ENCODE measurements around the gene HRH2.

HRH2 gene

GRCh38 chr5:175680463-175680862, 22.6 kb downstream of the HRH2 start:
- H3K9me3 Mint-ChIP-seq = no peaks in the 10 kb centered on the region
- no peaks in the 10 kb centered on the region for H3K36me3 Mint-ChIP-seq (ENCODE audit: low read depth)
- peaks cover 63% of the 10 kb centered on the region for H3K27me3 Mint-ChIP-seq (ENCODE audit: low read depth)
- H3K4me1 Mint-ChIP-seq = peaks cover 25% of the 10 kb centered on the region
- TF ChIP-seq, protein P1, sequence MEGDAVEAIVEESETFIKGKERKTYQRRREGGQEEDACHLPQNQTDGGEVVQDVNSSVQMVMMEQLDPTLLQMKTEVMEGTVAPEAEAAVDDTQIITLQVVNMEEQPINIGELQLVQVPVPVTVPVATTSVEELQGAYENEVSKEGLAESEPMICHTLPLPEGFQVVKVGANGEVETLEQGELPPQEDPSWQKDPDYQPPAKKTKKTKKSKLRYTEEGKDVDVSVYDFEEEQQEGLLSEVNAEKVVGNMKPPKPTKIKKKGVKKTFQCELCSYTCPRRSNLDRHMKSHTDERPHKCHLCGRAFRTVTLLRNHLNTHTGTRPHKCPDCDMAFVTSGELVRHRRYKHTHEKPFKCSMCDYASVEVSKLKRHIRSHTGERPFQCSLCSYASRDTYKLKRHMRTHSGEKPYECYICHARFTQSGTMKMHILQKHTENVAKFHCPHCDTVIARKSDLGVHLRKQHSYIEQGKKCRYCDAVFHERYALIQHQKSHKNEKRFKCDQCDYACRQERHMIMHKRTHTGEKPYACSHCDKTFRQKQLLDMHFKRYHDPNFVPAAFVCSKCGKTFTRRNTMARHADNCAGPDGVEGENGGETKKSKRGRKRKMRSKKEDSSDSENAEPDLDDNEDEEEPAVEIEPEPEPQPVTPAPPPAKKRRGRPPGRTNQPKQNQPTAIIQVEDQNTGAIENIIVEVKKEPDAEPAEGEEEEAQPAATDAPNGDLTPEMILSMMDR (IDR thresholded peaks at IDR 0.05; ENCODE audit: unreplicated experiment in 3 of 3) = no peak
- no peak overlapping the region for H3K27ac Mint-ChIP-seq
- no peak overlapping the region for H3K4me3 Mint-ChIP-seq

GRCh38 chr5:175681045-175681967, 23.4 kb downstream of the HRH2 start:
- Mint-ChIP-seq H3K4me3 (peak overlapping the region; percentile 24 to 62 (median 40)), H3K27me3 (ENCODE audit: low read depth) (peaks cover 63% of the 10 kb centered on the region), H3K9me3 (no peaks in the 10 kb centered on the region), H3K4me1 (peaks cover 25% of the 10 kb centered on the region), H3K36me3 (ENCODE audit: low read depth) (no peaks in the 10 kb centered on the region), H3K27ac (peak overlapping the region in 2 of 3 experiments; percentile 18 to 72)
- TF ChIP-seq, protein P1 (IDR thresholded peaks at IDR 0.05; ENCODE audit: unreplicated experiment in 3 of 3) = no peak

GRCh38 chr5:175681968-175682340, 24.1 kb downstream of the HRH2 start:
- Mint-ChIP-seq H3K27ac (peak overlapping the region in 2 of 3 experiments; percentile 18 to 72), H3K4me3 (peak overlapping the region in 1 of 3 experiments; percentile 24), H3K9me3 (no peaks in the 10 kb centered on the region), H3K4me1 (peaks cover 25% of the 10 kb centered on the region), H3K27me3 (ENCODE audit: low read depth) (peaks cover 57% of the 10 kb centered on the region), H3K36me3 (ENCODE audit: low read depth) (no peaks in the 10 kb centered on the region)
- TF ChIP-seq, protein P1 (IDR thresholded peaks at IDR 0.05; ENCODE audit: unreplicated experiment in 3 of 3) = no peak

DNA sequence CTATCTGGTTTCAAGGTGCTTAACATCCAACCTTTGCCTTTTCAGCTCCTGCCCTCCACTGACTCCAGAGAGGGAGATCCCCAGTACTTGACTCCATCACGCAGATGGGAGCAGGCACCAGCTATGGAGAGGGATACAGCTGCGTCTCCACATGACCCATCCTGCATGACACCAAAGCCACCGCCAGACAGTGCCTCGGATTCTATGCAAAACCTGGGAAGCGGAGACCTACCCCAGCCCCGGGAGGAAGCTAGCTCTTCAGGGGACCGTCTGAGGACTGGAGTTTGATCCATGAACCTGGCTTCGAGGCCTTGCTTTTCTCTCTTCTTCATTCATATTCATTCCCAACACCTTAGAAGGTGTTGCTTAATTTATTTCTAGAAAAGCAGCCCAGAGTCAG, 24.8 kb downstream of the HRH2 start:
- no peaks in the 10 kb centered on the region for H3K9me3 Mint-ChIP-seq
- TF ChIP-seq, protein P1 (IDR thresholded peaks at IDR 0.05; ENCODE audit: unreplicated experiment in 3 of 3) = no peak
- H3K27me3 Mint-ChIP-seq (ENCODE audit: low read depth) = peaks cover 50% of the 10 kb centered on the region
- H3K27ac Mint-ChIP-seq = no peak overlapping the region
- H3K4me1 Mint-ChIP-seq = peaks cover 25% of the 10 kb centered on the region
- H3K4me3 Mint-ChIP-seq = no peak overlapping the region
- no peaks in the 10 kb centered on the region for H3K36me3 Mint-ChIP-seq (ENCODE audit: low read depth)

DNA sequence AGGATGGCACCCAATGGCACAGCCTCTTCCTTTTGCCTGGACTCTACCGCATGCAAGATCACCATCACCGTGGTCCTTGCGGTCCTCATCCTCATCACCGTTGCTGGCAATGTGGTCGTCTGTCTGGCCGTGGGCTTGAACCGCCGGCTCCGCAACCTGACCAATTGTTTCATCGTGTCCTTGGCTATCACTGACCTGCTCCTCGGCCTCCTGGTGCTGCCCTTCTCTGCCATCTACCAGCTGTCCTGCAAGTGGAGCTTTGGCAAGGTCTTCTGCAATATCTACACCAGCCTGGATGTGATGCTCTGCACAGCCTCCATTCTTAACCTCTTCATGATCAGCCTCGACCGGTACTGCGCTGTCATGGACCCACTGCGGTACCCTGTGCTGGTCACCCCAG, 25.4 kb downstream of the HRH2 start:
- Mint-ChIP-seq H3K4me1 (peaks cover 25% of the 10 kb centered on the region), H3K27me3 (ENCODE audit: low read depth) (peaks cover 45% of the 10 kb centered on the region), H3K27ac (no peak overlapping the region), H3K9me3 (no peaks in the 10 kb centered on the region), H3K36me3 (ENCODE audit: low read depth) (no peaks in the 10 kb centered on the region), H3K4me3 (no peak overlapping the region)
- TF ChIP-seq, protein P1 (IDR thresholded peaks at IDR 0.05; ENCODE audit: unreplicated experiment in 3 of 3) = no peak

DNA sequence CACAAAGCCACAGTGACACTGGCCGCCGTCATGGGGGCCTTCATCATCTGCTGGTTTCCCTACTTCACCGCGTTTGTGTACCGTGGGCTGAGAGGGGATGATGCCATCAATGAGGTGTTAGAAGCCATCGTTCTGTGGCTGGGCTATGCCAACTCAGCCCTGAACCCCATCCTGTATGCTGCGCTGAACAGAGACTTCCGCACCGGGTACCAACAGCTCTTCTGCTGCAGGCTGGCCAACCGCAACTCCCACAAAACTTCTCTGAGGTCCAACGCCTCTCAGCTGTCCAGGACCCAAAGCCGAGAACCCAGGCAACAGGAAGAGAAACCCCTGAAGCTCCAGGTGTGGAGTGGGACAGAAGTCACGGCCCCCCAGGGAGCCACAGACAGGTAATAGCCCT, 26.1 kb downstream of the HRH2 start:
- H3K27ac Mint-ChIP-seq = no peak overlapping the region
- peaks cover 42% of the 10 kb centered on the region for H3K27me3 Mint-ChIP-seq (ENCODE audit: low read depth)
- peaks cover 25% of the 10 kb centered on the region for H3K4me1 Mint-ChIP-seq
- H3K4me3 Mint-ChIP-seq = no peak overlapping the region
- H3K36me3 Mint-ChIP-seq (ENCODE audit: low read depth) = no peaks in the 10 kb centered on the region
- no peaks in the 10 kb centered on the region for H3K9me3 Mint-ChIP-seq
- TF ChIP-seq, protein P1 (IDR thresholded peaks at IDR 0.05; ENCODE audit: unreplicated experiment in 3 of 3) = no peak

Measured in nephron (organoid).